ENCODE measurements around the gene CYTH1. TPM values are rescaled to one million over a fixed set of nuclear protein-coding genes. Genes with fewer than 3 reads are reported as not detected.
"Not testable (repeated sequence)": the region's sequence is repeated elsewhere in the genome, so short reads cannot be mapped to it uniquely, and the experiment has no call there.

CYTH1 gene
- total and polyA plus RNA-seq, 4 donors = 28.1 to 50.4 (median 42.4) TPM

DNA sequence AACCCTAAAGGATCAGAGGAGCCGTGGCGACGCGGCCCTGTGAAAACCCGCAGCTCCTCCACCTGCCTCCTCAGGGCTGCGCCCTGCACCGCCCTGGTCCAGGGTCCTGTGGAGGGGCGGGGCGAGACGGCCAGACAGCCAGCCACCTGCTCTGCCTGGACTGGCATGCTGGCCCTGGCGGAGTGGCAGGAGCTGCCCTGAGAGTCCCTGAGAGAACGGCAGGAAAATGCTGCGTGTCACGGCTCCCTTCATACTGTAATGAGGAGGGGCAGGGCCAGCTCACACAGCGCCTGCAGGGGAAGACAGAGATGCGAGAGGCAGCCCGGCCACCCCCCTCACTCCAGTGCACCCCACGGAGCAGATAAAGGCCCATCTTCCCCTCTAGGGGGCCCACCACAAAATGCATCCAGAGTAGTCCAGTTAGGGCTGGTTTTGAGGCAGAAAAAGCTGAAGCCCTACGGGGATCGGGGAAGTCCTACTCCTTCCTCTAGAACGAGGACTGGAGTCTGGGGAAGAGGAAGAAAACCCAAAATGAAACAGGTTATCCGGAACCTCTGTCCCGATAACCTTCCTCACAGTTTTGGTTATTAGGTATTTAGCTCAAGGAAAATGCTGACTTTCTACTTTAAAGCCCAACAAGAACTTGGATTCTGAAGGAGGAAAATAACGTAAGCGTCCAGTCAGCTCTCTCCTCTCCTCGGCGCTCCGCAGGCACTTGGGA lies 107.3 kb downstream of the CYTH1 start:
- no peaks in the 10 kb centered on the region for H3K9me3 ChIP-seq (ENCODE audit: control insufficient read depth, insufficient read depth, low read length)
- no peaks in the 10 kb centered on the region for H3K4me1 ChIP-seq (ENCODE audit: control insufficient read depth, insufficient read depth, low read length)
- DNase-seq (ENCODE audit: low read depth in 4 of 6, low spot score in 6 of 6) = no peak
- no peak overlapping the region for H3K4me3 ChIP-seq (ENCODE audit: low read depth, low read length)
- 82% methylated on average over 21 of the region's 28 CpGs for WGBS (ENCODE audit: insufficient coverage)
- H3K27me3 ChIP-seq (ENCODE audit: control insufficient read depth, insufficient read depth, low read length) = no peaks in the 10 kb centered on the region
- H3K36me3 ChIP-seq (ENCODE audit: control insufficient read depth, insufficient read depth, low read length) = peaks cover 78% of the 10 kb centered on the region
- H3K27ac ChIP-seq (ENCODE audit: low read depth, low read length) = no peak overlapping the region

DNA sequence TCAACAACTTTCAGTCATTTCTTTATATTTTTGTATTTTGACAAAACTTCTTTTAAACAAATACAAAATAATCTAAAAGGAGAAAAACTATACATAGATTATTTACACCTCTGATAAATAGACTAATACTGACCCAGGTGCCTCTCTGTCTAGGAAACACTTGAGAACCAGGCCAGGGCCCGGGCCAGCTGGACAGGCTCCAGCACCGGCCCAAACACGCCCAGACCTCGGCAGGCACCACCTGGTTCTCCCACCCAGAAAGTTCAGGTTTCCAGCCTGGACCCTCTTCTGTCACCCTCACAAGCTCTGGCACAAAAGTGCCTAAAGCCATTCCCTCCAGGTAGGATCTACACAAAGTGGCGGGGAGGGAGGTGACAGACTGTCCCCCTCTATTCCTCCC lies 107.9 kb downstream of the CYTH1 start:
- no peaks in the 10 kb centered on the region for H3K27me3 ChIP-seq (ENCODE audit: control insufficient read depth, insufficient read depth, low read length)
- H3K27ac ChIP-seq (ENCODE audit: low read depth, low read length) = no peak overlapping the region
- WGBS (ENCODE audit: insufficient coverage) = 87% methylated on average over 5 of the region's 5 CpGs
- no peak for DNase-seq (ENCODE audit: low read depth in 4 of 6, low spot score in 6 of 6)
- peaks cover 78% of the 10 kb centered on the region for H3K36me3 ChIP-seq (ENCODE audit: control insufficient read depth, insufficient read depth, low read length)
- no peaks in the 10 kb centered on the region for H3K4me1 ChIP-seq (ENCODE audit: control insufficient read depth, insufficient read depth, low read length)
- H3K9me3 ChIP-seq (ENCODE audit: control insufficient read depth, insufficient read depth, low read length) = no peaks in the 10 kb centered on the region
- H3K4me3 ChIP-seq (ENCODE audit: low read depth, low read length) = no peak overlapping the region

DNA sequence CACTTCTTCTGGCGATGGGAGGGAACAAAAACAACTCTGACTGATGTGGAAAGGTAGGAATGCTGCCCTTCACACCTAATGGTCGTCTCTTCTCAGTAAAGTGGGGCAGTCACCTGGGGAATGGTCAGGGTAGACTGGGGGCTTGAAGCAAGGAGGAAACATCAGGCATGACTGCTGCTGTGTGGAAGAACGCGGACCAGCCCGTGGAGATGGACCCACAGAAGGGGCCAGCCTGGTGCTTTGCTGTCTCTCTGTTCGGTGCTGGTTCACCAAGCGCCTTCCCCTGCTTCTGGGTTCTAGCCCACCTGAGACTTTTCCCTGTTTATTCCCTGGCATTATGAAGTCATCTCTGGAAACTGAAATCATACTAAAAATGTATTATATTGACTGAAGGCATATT lies 108.7 kb downstream of the CYTH1 start:
- no peak overlapping the region for H3K4me3 ChIP-seq (ENCODE audit: low read depth, low read length)
- H3K4me1 ChIP-seq (ENCODE audit: control insufficient read depth, insufficient read depth, low read length) = no peaks in the 10 kb centered on the region
- WGBS (ENCODE audit: insufficient coverage) = 82% methylated on average over 5 of the region's 7 CpGs

DNA sequence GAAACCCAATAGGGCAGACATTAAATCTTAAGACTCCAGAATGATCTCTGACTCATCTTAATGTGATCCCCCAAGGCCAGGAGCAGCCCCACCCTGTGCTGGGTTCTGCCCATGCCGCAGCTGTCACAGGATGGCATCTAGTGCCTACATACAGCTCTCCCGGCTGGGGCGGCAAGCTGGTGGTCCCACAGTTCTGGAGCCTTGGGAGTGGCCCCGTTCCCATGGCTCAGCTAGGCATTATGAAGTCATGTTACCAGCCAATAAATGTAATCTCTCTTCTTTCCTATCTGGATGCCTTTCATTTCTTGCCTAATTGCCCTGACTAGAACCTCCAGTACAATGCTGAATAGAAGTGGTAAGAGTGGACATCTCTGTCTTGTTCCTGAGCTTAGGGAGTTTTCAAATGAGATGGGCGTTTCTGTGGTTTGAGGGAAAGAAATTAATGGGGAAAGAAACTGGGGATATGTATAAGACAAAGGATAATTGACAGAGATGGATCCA lies 109.2 kb downstream of the CYTH1 start:
- no peaks in the 10 kb centered on the region for H3K27me3 ChIP-seq (ENCODE audit: control insufficient read depth, insufficient read depth, low read length)
- 79% methylated on average over 4 of the region's 5 CpGs for WGBS (ENCODE audit: insufficient coverage)
- H3K27ac ChIP-seq (ENCODE audit: low read depth, low read length) = no peak overlapping the region
- no peak overlapping the region for H3K4me3 ChIP-seq (ENCODE audit: low read depth, low read length)
- no peaks in the 10 kb centered on the region for H3K4me1 ChIP-seq (ENCODE audit: control insufficient read depth, insufficient read depth, low read length)
- DNase-seq (ENCODE audit: low read depth in 4 of 6, low spot score in 6 of 6) = no peak
- H3K9me3 ChIP-seq (ENCODE audit: control insufficient read depth, insufficient read depth, low read length) = no peaks in the 10 kb centered on the region
- peaks cover 68% of the 10 kb centered on the region for H3K36me3 ChIP-seq (ENCODE audit: control insufficient read depth, insufficient read depth, low read length)

More for the DNA sequence above, 108.7 kb downstream of the CYTH1 start:
- no peaks in the 10 kb centered on the region for H3K27me3 ChIP-seq (ENCODE audit: control insufficient read depth, insufficient read depth, low read length)
- peaks cover 70% of the 10 kb centered on the region for H3K36me3 ChIP-seq (ENCODE audit: control insufficient read depth, insufficient read depth, low read length)
- H3K27ac ChIP-seq (ENCODE audit: low read depth, low read length) = no peak overlapping the region
- DNase-seq (ENCODE audit: low read depth in 4 of 6, low spot score in 6 of 6) = no peak
- no peaks in the 10 kb centered on the region for H3K9me3 ChIP-seq (ENCODE audit: control insufficient read depth, insufficient read depth, low read length)

DNA sequence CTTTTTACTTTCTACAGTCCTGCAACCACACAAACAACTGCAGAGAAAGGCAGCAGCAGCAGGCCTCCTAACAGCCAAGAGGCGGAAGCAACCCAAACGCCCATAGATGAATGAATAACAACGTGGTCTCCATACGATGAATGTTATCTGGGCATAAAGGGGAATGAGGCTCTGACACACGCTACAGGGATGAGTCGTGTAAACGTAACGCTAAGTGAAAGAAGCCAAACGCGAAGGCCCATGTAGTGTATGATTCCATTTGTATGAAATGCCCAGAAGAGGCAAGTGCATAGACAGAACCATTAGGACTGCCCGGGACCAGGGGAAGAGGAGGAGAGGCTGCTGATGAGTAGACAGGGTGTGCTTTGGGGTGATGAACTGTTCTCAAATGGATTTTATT lies 110.1 kb downstream of the CYTH1 start:
- H3K4me3 ChIP-seq (ENCODE audit: low read depth, low read length) = no peak overlapping the region
- no peak overlapping the region for H3K27ac ChIP-seq (ENCODE audit: low read depth, low read length)
- WGBS (ENCODE audit: insufficient coverage) = 86% methylated on average over 9 of the region's 11 CpGs
- no peaks in the 10 kb centered on the region for H3K9me3 ChIP-seq (ENCODE audit: control insufficient read depth, insufficient read depth, low read length)
- no peaks in the 10 kb centered on the region for H3K27me3 ChIP-seq (ENCODE audit: control insufficient read depth, insufficient read depth, low read length)
- no peaks in the 10 kb centered on the region for H3K4me1 ChIP-seq (ENCODE audit: control insufficient read depth, insufficient read depth, low read length)
- DNase-seq (ENCODE audit: low read depth in 4 of 6, low spot score in 6 of 6) = peak in 1 of 6 donors; percentile 9
- peaks cover 61% of the 10 kb centered on the region for H3K36me3 ChIP-seq (ENCODE audit: control insufficient read depth, insufficient read depth, low read length)

DNA sequence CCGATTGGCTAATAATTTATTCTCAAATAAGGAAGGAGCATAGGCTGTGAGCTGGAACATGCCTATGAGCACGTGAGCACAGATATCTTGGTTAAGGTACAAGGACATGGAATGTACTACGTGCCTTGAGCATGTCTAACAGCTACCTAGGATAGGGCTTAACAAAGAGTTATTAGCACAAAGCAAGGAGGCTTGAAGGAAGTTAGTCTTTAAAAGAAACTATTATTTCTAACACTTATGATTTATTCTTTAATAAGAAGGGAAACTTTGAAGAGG lies 110.4 kb downstream of the CYTH1 start:
- not testable (repeated sequence) for H3K27me3 ChIP-seq (ENCODE audit: control insufficient read depth, insufficient read depth, low read length); H3K4me1 ChIP-seq (ENCODE audit: control insufficient read depth, insufficient read depth, low read length); H3K9me3 ChIP-seq (ENCODE audit: control insufficient read depth, insufficient read depth, low read length); H3K27ac ChIP-seq (ENCODE audit: low read depth, low read length); DNase-seq (ENCODE audit: low read depth in 4 of 6, low spot score in 6 of 6); H3K4me3 ChIP-seq (ENCODE audit: low read depth, low read length)
- WGBS (ENCODE audit: insufficient coverage) = 60% methylated on average over 1 of the region's 3 CpGs
- H3K36me3 ChIP-seq (ENCODE audit: control insufficient read depth, insufficient read depth, low read length) = peaks cover 57% of the 10 kb centered on the region

DNA sequence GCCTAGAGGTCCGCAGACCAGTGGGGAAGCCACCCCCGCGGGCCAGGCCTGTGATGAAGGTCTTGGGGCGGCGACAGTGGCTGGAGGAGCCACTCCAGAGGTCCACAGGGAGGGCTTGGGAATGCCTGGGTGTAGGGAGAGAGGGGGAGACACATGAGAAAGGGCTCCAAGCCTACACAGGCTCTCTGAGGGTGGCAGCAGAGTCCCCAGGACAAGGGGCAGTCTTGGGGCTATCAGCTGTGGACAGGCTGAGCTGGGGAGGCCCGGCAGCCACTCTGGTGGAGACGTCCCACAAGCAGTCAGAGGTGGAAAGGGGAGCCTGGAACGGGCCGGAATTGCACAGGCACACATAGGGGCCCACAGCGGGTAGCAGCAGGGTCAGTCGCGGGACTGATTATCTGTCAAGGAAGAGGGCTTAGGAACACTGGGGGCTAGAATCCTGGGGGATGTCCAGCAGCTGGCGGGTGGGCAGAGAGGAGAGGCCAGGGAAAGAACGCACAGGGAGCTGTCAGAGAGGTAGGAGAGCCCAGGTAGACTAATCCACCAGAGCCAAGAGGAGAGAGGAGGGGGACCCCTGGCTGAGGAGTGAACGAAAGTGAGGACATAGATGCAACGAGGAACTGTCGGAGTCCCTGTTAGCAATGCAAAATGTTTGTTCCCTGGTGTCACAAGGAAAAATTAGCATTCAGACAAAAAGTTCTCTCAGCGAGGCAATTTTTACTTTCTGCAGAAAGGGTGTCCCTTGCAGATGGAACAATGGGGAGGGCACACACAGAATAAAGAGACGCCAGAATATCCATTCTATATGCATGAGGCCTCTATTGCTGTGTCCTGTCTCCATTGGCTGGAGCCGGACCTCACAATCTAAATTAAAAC lies 111.0 kb downstream of the CYTH1 start:
- H3K27ac ChIP-seq (ENCODE audit: low read depth, low read length) = no peak overlapping the region

DNA sequence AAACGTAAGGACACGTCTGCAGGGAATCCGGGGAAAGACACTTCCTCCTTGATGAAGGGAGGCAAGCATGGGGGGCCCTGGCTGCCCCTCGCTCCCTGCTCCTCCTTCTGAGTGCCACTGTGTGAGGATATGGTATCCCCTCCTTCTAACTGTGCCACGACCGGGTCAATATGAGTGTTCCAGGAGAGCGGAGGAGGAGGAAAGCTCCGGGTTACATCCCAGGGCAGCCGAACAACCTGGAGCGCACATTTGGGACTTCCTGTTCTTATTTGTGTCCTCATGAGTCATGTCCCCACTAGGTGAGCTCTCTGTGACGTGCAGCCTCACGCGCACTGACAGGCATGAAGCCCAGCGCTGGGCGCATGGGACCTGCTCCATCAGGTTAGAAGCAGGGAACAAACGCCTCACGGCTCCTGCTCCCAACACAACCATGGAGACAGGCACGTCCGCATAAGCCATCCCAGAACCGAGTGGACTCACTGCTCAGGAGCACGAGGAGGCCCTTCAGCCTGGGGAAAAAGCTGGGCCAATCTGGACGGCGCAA lies 112.0 kb downstream of the CYTH1 start:
- no peak for DNase-seq (ENCODE audit: low read depth in 4 of 6, low spot score in 6 of 6)
- Histone ChIP-seq H3K9me3 (ENCODE audit: control insufficient read depth, insufficient read depth, low read length) (no peaks in the 10 kb centered on the region), H3K36me3 (ENCODE audit: control insufficient read depth, insufficient read depth, low read length) (peaks cover 41% of the 10 kb centered on the region), H3K27me3 (ENCODE audit: control insufficient read depth, insufficient read depth, low read length) (no peaks in the 10 kb centered on the region), H3K4me1 (ENCODE audit: control insufficient read depth, insufficient read depth, low read length) (peaks cover 13% of the 10 kb centered on the region), H3K27ac (ENCODE audit: low read depth, low read length) (no peak overlapping the region), H3K4me3 (ENCODE audit: low read depth, low read length) (no peak overlapping the region)
- 92% methylated on average over 23 of the region's 23 CpGs for WGBS (ENCODE audit: insufficient coverage)

More for the DNA sequence above, 111.0 kb downstream of the CYTH1 start:
- WGBS (ENCODE audit: insufficient coverage) = 73% methylated on average over 17 of the region's 20 CpGs
- Histone ChIP-seq H3K4me1 (ENCODE audit: control insufficient read depth, insufficient read depth, low read length) (peaks cover 7% of the 10 kb centered on the region), H3K4me3 (ENCODE audit: low read depth, low read length) (no peak overlapping the region), H3K27me3 (ENCODE audit: control insufficient read depth, insufficient read depth, low read length) (no peaks in the 10 kb centered on the region), H3K36me3 (ENCODE audit: control insufficient read depth, insufficient read depth, low read length) (peaks cover 51% of the 10 kb centered on the region), H3K9me3 (ENCODE audit: control insufficient read depth, insufficient read depth, low read length) (no peaks in the 10 kb centered on the region)
- DNase-seq (ENCODE audit: low read depth in 4 of 6, low spot score in 6 of 6) = no peak

DNA sequence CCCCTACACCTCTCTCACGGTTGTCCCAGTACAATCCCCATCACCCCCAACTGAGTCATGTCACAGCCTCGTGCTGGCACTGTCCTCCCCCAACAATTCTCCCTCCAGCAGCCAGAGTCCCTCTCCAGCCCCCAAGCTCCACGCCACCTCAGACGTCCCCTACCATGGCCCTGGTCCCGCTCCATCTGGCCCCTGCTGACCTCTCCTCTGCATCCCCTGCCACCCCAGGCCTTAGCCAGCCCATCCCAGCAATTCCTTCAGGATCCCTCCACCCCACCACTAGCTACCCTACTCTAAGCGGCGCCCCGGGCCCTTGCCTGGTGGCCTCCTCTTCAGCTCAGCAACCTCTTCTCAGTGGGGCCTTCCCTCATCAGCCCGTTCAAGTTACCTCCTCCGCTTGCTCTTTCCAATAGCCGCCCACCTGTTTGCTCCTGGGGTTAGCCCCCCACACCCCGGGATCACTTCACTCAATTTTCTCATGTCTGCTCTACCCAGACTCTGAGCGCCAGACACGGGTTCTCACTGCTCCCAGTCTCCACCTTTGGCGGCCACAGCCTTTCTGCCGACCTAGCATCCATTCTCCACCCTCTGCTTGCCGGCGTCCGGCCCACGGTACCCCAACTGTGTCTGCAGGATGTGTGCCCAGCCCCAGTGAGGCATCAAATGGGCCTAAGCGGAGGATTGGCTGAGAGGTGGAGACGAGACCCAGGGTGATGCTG lies 112.7 kb downstream of the CYTH1 start:
- DNase-seq (ENCODE audit: low read depth in 4 of 6, low spot score in 6 of 6) = no peak
- H3K27ac ChIP-seq (ENCODE audit: low read depth, low read length) = no peak overlapping the region
- H3K36me3 ChIP-seq (ENCODE audit: control insufficient read depth, insufficient read depth, low read length) = peaks cover 35% of the 10 kb centered on the region
- no peaks in the 10 kb centered on the region for H3K27me3 ChIP-seq (ENCODE audit: control insufficient read depth, insufficient read depth, low read length)
- peaks cover 18% of the 10 kb centered on the region for H3K4me1 ChIP-seq (ENCODE audit: control insufficient read depth, insufficient read depth, low read length)
- H3K9me3 ChIP-seq (ENCODE audit: control insufficient read depth, insufficient read depth, low read length) = no peaks in the 10 kb centered on the region
- 93% methylated on average over 22 of the region's 22 CpGs for WGBS (ENCODE audit: insufficient coverage)
- no peak overlapping the region for H3K4me3 ChIP-seq (ENCODE audit: low read depth, low read length)

Measured in spinal cord (tissue), 10 donors.